HG03135 (cell line): Measurements from ENCODE around the gene UGT1A6.

ENCODE experiments used
- ATAC-seq: cut with Tn5 transposase; IDR thresholded peaks from one replicate; pipeline ENCODE4 v1.9.1; 2021; ENCODE audit warnings: mild to moderate bottlenecking, moderate library complexity; ENCODE audit not compliant: unreplicated experiment

UGT1A6 gene

DNA sequence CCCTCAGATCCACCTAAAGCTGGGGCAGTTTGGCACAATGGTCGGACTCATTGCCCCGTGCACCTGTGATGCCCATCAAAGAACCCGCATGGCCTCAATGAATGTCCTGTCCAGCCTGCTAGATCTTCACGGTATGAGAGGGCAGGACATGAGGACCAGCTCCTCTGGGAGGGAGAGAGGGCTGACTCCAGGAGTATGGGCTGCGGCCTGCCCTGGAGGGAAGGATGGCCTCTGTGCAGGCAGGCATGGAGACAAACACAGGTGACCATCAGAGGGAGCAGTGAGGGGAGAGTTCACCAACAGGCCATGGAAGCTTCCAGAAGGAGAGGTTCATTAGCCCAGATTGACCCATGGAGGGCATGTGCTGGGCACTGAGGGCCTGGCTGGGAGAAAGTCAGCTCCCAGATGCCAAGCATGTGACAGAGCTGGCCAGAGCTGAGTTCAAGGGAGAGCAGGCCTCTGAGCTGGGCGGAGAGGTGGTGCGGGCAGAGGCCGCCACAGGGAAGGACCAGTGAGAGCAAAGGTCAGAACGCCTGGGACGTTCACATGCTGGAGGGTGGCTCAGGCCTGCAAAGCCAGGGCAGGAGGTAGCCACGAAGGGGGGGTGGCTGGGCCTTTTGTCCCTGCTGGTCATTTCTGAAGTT, 125.4 kb downstream of the UGT1A6 start:
- no peak for ATAC-seq

DNA sequence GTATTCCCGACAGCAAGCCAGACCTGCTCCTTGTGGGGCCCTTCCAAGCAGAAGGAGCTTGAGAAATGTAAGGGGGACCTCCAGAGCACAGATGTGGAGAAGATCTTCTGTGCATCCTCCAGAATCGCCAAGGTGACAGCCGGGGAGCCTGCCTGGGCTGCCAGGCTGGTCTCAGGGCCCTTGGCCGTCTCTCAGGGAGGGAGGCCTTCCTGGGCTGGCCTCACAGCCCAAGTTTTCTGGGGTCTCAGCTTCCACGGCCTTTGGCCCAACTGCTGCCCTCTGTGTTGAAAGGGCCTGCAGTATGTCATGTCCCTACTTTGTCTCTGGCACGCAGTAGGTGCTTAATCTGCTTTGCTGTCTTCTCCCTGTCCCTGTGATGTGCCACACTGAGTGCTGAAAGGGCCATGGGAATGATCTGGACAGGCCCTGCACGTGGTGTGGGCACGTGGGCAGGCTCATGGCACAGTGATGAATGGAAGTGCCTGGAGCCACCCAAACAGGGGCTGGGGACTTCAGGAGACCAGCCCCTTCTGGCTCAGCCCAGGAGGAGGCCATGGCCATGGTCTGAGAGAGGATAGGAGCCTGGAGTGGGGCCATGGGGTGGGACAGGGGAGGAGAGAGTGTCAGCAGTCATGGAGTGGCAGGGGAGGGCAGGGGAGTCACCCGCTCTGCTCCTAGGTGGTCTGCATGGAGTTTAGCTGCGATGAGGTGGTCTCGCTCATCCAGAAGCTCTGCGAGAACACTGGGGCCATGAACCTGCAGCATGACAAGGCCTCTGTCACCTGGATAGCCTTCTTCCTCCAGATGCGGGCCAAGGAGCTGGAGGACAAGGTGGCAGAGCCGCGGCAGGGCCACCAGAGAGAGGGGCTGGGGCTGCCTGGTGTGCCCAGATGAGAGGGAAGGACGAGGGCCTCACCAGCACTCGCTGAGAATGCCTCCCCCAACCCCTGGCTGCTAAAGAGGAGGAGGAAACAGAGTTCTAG, 126.2 kb downstream of the UGT1A6 start:
- ATAC-seq = no peak

DNA sequence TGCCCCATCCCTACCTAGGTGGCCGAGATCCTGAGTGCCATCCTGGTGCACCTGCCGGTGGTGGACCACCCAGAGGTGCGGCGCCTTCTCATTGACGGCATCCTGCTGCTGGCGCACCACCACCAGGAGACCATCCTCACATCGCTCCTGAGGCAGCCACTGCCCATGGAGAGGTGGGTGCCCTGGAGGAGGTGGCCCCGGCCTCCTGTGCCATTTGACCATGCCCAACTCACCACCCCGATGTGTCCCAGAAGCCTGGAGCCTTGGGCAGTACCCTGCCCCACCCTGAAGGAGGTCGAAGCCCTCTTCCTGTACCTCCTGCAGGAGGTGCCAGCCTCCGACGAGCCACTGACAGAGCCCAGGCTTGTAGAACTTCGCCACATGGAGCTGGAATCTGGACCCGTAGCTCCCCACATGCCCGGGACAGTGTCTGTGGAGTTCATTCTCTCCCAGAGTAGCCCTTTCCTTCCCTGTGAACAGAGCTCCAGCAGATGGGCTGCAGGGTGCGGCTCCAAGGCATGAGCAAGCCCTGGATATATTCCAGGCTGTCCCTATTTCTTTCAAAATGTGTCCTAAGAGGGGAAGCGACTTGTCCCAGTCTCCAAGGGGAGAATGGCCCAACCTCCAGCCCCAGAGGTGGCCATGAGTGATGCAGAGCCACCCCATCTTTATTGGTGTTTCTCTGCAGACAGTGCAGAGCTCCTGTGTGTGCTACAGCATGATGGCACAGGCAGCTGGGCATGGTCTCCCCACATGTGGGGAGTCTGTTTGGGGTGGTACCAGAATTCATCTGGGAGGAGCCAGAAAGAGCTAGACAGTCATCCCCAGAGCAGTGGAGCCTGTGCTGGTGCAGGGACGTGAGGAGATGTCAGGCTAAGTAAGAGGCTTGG, 127.4 kb downstream of the UGT1A6 start:
- ATAC-seq = no peak

DNA sequence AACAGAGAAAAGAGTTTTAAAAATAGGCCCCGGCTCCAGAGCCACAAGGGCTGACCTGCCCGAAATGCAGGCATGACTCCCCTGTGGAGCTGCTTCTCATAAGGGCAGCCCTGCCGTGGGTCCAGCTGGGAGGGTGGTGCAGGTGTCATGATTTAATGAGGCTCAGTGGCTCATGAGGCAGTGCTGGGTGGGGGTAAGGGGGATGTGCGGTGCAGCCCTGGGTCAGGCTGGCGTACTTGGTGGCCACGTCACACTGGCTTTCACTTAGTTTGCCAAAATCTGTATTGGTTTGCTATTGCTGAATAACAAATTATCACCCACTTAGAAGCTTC, 128.1 kb downstream of the UGT1A6 start:
- no peak for ATAC-seq

DNA sequence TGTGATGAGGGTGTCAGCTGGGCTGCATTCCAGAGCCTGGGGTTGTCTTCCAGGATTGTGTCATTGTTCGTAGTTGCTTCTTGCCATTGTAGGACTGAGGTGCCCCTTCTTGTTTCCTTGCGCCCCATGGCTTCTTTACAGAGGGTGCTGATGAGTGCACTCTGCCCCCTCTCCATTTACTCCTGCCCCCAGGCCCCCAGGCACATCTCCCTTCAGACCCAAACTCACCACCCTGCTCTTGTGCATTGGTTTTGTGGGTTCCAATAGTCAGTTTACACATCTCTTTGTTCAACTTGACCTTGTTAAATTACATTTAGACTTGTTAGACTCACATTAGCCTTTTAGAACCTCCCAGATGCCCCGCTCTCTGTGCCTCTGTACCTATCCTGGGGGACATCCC, 128.5 kb downstream of the UGT1A6 start:
- ATAC-seq = no peak

DNA sequence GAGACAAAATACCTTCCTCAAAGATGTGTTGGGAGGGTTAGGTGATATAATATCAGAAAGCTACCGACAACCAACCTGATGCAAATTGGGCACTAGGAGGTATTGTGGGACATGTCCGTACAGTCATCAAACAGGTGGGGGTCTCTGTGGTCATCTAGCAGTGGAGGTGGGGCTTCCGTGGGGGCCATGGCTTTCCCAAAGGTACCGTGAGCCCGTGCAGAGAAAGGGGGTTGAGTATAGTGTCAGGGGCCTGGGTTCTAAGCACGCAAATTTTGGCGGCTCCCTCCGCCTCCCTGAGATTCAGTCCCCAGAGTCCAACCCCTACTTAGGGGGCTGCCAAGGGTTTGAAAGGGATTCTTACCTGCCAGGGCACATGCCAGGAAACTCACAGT, 129.0 kb downstream of the UGT1A6 start:
- no peak for ATAC-seq

DNA sequence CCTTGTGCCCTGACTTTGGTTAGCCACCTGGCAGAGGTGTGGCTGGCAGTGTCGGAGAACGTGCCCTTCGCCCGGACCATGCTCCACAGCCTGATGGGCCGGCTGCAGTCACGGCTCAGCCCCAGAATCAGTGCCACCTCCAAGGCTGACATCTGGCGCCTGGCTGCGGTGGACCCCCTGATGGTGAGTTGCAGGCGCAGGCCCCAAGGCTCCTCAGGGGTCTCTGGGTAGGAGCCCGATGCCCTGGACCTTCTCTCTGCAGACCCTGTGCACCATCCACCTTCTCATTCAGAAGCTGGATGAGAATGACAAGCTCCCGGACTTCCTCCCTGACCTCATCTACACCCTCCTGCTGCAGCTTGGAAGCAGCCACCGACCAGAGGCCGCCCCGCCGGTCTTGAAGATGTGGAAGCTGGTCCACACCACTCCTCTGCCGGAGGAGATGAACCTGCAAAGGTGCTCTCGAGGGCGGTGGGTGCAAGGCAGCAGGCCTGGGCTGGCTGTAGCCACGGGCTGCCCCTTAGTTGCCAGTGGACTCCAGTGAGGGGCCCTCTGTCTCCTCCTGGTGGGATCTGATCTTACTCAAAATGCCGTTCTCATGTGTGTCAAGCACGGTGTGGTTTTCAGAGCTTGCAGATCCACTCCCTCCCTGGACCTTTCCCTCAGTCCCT, 129.5 kb downstream of the UGT1A6 start:
- ATAC-seq = no peak
